Measurements from ENCODE around the gene ZMYND15. TPM values are rescaled to one million over a fixed set of nuclear protein-coding genes. Genes with fewer than 3 reads are reported as not detected.

The ZMYND15 gene
- total RNA-seq, 1 experiment from 2014 or later = 0.42 TPM

GRCh38 chr17:4750606-4751005 lies 11.0 kb downstream of the ZMYND15 start:
- no peaks in the 10 kb centered on the region for H3K9me3 Mint-ChIP-seq
- H3K18ac ChIP-seq (ENCODE audit: insufficient read length, low read depth, low read length) = no peak overlapping the region
- no peaks in the 10 kb centered on the region for H3K36me3 Mint-ChIP-seq (ENCODE audit: insufficient read depth in 1 of 3, low read depth in 3 of 3)
- no peak overlapping the region for H4K8ac ChIP-seq (replicated peaks; ENCODE audit: insufficient read length, low read depth, low read length)
- TF ChIP-seq CTCF (conservative IDR thresholded peaks at IDR 0.05) = no peak
- no peak overlapping the region for H3K4me2 ChIP-seq (ENCODE audit: insufficient read depth, insufficient read length, low read length)
- H3K4me1 Mint-ChIP-seq = peaks cover 13 to 16% of the 10 kb centered on the region in 2 experiments
- no peak overlapping the region for H3T11ph ChIP-seq (ENCODE audit: low read length)
- H2BK120ac ChIP-seq (ENCODE audit: low read depth, low read length, poor library complexity, severe bottlenecking) = no peak overlapping the region
- H3K27me3 Mint-ChIP-seq (ENCODE audit: low read depth) = peaks cover 59% of the 10 kb centered on the region
- no peak overlapping the region for H2BK12ac ChIP-seq (ENCODE audit: insufficient read length, low read depth, low read length)
- H3K4me1 ChIP-seq (ENCODE audit: insufficient read depth, low read length) = no peaks in the 10 kb centered on the region
- no peaks in the 10 kb centered on the region for H3K23me2 ChIP-seq (ENCODE audit: insufficient read length, low read depth, low read length, poor library complexity, severe bottlenecking)
- no peak overlapping the region for H3K23ac ChIP-seq (ENCODE audit: insufficient read length, low read depth, low read length)
- H3K4ac ChIP-seq (ENCODE audit: low read depth, low read length) = no peak overlapping the region
- no peak overlapping the region for H2BK15ac ChIP-seq (ENCODE audit: low read depth, low read length)
- no peaks in the 10 kb centered on the region for H3K9me3 ChIP-seq (ENCODE audit: control insufficient read depth, low read depth, low read length)
- no peak overlapping the region for H3K9ac ChIP-seq (ENCODE audit: extremely low read depth, insufficient read length, low read length)
- H3K27me3 ChIP-seq (ENCODE audit: insufficient read depth, low read length) = no peaks in the 10 kb centered on the region; the same call in 1 of the 2 replicates
- H4K91ac ChIP-seq (ENCODE audit: insufficient read length, low read depth, low read length) = no peak overlapping the region
- H3K27ac Mint-ChIP-seq = no peak overlapping the region
- no peak overlapping the region for H2BK20ac ChIP-seq (ENCODE audit: low read depth, low read length, poor library complexity, severe bottlenecking)
- H3K14ac ChIP-seq (ENCODE audit: insufficient read depth, low read length) = no peak overlapping the region
- H3K79me2 ChIP-seq (ENCODE audit: insufficient read depth, low read length) = no peaks in the 10 kb centered on the region
- no peaks in the 10 kb centered on the region for H4K20me1 ChIP-seq (ENCODE audit: control insufficient read depth, insufficient read depth, insufficient read length)
- no peak overlapping the region for H3K4me3 Mint-ChIP-seq
- WGBS (ENCODE audit: extremely low coverage, insufficient read length, low lambda C conversion rate) = no CpG with 5 or more reads among the region's 3 CpGs
- no peaks in the 10 kb centered on the region for H3K79me1 ChIP-seq (ENCODE audit: insufficient read depth, low read depth, low read length, poor library complexity, severe bottlenecking)
- no peak for DNase-seq
- no peak overlapping the region for H2BK5ac ChIP-seq (ENCODE audit: insufficient read length, low read length)
- H3K56ac ChIP-seq (ENCODE audit: insufficient read length, low read depth, low read length) = no peak overlapping the region
- H4K5ac ChIP-seq (ENCODE audit: insufficient read length, low read depth, low read length) = no peak overlapping the region
- no peak overlapping the region for H2AFZ ChIP-seq (ENCODE audit: low read length)
- H3K27ac ChIP-seq (ENCODE audit: insufficient read length, low read depth, low read length) = no peak overlapping the region
- H2AK5ac ChIP-seq (ENCODE audit: insufficient read length, low read length) = no peak overlapping the region
